ENCODE results near the gene GABARAPL1. TPM values are rescaled to one million over a fixed set of nuclear protein-coding genes. Genes with fewer than 3 reads are reported as not detected.

The GABARAPL1 gene
- total RNA-seq, 1 experiment from 2014 or later: 55.6 TPM

DNA sequence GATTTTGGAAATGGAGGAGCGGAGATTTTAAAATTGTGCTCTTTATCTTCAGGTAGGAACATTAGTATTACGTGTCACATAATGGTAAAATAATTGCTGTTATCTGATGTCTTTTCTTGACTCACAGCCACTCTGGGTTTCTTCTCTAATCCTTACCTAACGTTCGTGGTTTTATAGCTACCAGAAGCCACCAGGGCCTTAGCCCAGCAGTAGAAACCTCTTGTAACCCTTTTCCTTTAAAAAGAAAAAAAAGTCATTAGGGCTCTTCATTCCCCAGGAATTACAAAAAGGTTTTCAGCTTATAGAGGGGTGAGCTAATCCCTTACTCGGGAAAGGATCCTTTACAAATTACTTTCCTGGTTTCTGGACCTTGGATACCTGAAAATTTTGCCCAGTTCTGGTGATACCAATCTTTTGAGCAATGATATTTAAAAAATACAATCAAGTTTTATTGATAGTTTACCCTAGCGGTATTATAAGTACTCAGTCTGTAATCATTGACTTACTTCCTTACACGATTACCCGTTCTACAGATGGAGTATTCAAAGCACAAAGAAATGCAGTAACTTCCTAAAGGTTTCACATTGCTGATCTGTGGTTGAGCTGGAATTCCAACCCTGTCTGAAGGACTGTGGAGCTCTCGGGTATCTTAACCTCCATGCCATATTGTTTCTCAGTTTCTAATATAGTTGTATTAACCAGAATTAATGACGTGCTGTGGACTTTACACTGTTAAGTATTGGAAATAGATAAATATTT, 1.6 kb downstream of the GABARAPL1 start:
- H3K4me3 Mint-ChIP-seq: peak overlapping the region; percentile 96 to 99
- no peak overlapping the region for H3K18ac ChIP-seq (ENCODE audit: insufficient read length, low read depth, low read length)
- H3K56ac ChIP-seq (ENCODE audit: insufficient read length, low read depth, low read length): no peak overlapping the region
- H2BK15ac ChIP-seq (ENCODE audit: low read depth, low read length): no peak overlapping the region
- no peaks in the 10 kb centered on the region for H3K27me3 Mint-ChIP-seq (ENCODE audit: low read depth)
- H3K79me1 ChIP-seq (ENCODE audit: insufficient read depth, low read depth, low read length, poor library complexity, severe bottlenecking): peaks cover 11% of the 10 kb centered on the region
- no peak overlapping the region for H2BK20ac ChIP-seq (ENCODE audit: low read depth, low read length, poor library complexity, severe bottlenecking)
- peaks cover 0 to 10% (median 5%) of the 10 kb centered on the region in 3 experiments; a peak in 6 of 7 replicates for H3K36me3 Mint-ChIP-seq (ENCODE audit: insufficient read depth in 1 of 3, low read depth in 3 of 3)
- peaks cover 12% of the 10 kb centered on the region for H3K23me2 ChIP-seq (ENCODE audit: insufficient read length, low read depth, low read length, poor library complexity, severe bottlenecking)
- H3K4me1 Mint-ChIP-seq: peaks cover 19 to 23% of the 10 kb centered on the region in 2 experiments
- TF ChIP-seq, protein P1, sequence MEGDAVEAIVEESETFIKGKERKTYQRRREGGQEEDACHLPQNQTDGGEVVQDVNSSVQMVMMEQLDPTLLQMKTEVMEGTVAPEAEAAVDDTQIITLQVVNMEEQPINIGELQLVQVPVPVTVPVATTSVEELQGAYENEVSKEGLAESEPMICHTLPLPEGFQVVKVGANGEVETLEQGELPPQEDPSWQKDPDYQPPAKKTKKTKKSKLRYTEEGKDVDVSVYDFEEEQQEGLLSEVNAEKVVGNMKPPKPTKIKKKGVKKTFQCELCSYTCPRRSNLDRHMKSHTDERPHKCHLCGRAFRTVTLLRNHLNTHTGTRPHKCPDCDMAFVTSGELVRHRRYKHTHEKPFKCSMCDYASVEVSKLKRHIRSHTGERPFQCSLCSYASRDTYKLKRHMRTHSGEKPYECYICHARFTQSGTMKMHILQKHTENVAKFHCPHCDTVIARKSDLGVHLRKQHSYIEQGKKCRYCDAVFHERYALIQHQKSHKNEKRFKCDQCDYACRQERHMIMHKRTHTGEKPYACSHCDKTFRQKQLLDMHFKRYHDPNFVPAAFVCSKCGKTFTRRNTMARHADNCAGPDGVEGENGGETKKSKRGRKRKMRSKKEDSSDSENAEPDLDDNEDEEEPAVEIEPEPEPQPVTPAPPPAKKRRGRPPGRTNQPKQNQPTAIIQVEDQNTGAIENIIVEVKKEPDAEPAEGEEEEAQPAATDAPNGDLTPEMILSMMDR (conservative IDR thresholded peaks at IDR 0.05): no peak
- H3K9me3 ChIP-seq (ENCODE audit: control insufficient read depth, low read depth, low read length): no peaks in the 10 kb centered on the region
- peak overlapping the region; percentile 90 for H3K4me2 ChIP-seq (ENCODE audit: insufficient read depth, insufficient read length, low read length)
- no peak overlapping the region for H4K91ac ChIP-seq (ENCODE audit: insufficient read length, low read depth, low read length)
- H3K27ac Mint-ChIP-seq: peak overlapping the region; percentile 95 to 99 (median 97); a peak in 3 of 7 replicates
- H2AFZ ChIP-seq (ENCODE audit: low read length): no peak overlapping the region
- no CpG with 5 or more reads among the region's 10 CpGs for WGBS (ENCODE audit: extremely low coverage, insufficient read length, low lambda C conversion rate)
- H2AK5ac ChIP-seq (ENCODE audit: insufficient read length, low read length): no peak overlapping the region
- no peak overlapping the region for H2BK5ac ChIP-seq (ENCODE audit: insufficient read length, low read length)
- H3K23ac ChIP-seq (ENCODE audit: insufficient read length, low read depth, low read length): no peak overlapping the region
- no peak overlapping the region for H3K14ac ChIP-seq (ENCODE audit: insufficient read depth, low read length)
- no peaks in the 10 kb centered on the region for H3K27me3 ChIP-seq (ENCODE audit: insufficient read depth, low read length)
- peak overlapping the region; percentile 69 for H3K9ac ChIP-seq (ENCODE audit: extremely low read depth, insufficient read length, low read length)
- H2BK120ac ChIP-seq (ENCODE audit: low read depth, low read length, poor library complexity, severe bottlenecking): no peak overlapping the region
- no peak overlapping the region for H3T11ph ChIP-seq (ENCODE audit: low read length)
- no peak overlapping the region for H4K8ac ChIP-seq (replicated peaks; ENCODE audit: insufficient read length, low read depth, low read length)
- H3K4me1 ChIP-seq (ENCODE audit: insufficient read depth, low read length): peaks cover 6% of the 10 kb centered on the region
- H3K9me3 Mint-ChIP-seq: no peaks in the 10 kb centered on the region
- no peak overlapping the region for H3K27ac ChIP-seq (ENCODE audit: insufficient read length, low read depth, low read length)
- peaks cover 3% of the 10 kb centered on the region; the same call in 1 of the 2 replicates for H3K79me2 ChIP-seq (ENCODE audit: insufficient read depth, low read length)
- peaks cover 3% of the 10 kb centered on the region for H4K20me1 ChIP-seq (ENCODE audit: control insufficient read depth, insufficient read depth, insufficient read length)
- no peak overlapping the region for H2BK12ac ChIP-seq (ENCODE audit: insufficient read length, low read depth, low read length)
- no peak overlapping the region for H4K5ac ChIP-seq (ENCODE audit: insufficient read length, low read depth, low read length)
- H3K4ac ChIP-seq (ENCODE audit: low read depth, low read length): no peak overlapping the region
- no peak for DNase-seq
